Measurements from ENCODE around the gene RNU6-9.

DNA sequence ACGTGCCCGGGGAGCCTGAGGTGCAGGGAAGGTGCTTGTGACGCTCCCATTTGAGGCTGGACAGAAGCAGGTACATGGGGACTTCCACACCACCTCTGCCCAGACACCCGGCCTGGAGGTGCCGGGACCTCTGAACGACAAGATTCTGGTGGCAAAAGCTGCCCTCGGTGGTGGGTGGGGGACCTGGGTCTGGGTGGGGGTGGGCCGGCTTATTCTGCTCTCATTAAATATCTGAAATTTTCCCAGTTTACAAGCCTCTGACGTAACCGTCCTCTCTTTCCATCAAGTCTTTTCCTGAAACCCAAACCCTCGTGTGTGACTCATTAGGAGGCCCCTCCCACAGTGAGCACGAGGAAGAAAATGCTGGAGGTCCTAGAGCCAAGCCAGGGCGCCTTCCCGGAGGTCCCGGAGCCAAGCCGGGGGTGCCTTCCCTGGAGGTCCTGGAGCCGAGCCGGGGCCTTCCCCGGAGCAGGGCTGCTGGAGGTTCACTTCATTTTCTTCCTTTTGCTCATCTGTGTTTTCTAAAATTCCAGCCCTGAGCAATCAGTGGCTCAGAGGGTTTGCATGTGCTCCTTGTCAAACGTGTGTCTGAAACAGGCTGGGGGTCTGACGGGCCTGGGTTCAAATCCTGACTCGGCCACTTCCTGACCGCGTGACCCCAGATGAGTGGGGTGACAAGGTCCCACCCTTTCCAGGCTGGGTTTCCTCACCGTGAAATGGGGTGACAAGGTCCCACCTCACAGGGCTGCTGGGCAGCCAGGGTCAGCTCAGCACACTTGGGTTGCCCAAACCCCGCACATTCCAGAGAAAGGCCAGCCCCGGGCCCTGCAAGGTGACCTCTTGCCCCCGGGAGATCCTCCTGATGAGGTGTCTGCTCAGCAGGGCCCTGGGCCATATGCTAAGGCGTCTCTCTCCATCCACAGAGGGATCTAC is 23.8 kb upstream of the RNU6-9 start:
- TF ChIP-seq, protein P1, sequence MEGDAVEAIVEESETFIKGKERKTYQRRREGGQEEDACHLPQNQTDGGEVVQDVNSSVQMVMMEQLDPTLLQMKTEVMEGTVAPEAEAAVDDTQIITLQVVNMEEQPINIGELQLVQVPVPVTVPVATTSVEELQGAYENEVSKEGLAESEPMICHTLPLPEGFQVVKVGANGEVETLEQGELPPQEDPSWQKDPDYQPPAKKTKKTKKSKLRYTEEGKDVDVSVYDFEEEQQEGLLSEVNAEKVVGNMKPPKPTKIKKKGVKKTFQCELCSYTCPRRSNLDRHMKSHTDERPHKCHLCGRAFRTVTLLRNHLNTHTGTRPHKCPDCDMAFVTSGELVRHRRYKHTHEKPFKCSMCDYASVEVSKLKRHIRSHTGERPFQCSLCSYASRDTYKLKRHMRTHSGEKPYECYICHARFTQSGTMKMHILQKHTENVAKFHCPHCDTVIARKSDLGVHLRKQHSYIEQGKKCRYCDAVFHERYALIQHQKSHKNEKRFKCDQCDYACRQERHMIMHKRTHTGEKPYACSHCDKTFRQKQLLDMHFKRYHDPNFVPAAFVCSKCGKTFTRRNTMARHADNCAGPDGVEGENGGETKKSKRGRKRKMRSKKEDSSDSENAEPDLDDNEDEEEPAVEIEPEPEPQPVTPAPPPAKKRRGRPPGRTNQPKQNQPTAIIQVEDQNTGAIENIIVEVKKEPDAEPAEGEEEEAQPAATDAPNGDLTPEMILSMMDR (IDR thresholded peaks at IDR 0.05): no peak
- TF ChIP-seq POLR2A (IDR thresholded peaks at IDR 0.05): no peak

All from heart left ventricle (tissue), 13 donors.